Activated naive CD4-positive, alpha-beta T cell treated with anti-CD3 and anti-CD28 coated beads for 36 hours (primary cell): ENCODE measurements around the gene NRCAM. TPM values are rescaled to one million over a fixed set of nuclear protein-coding genes. Genes with fewer than 3 reads are reported as not detected.

Experiments
- CTCF ChIA-PET: fragments of 350-600 bp; sonication (Branson Sonifier 250); formaldehyde crosslinking; loops from one replicate; lab custom pipeline; 2021; ENCODE audit warnings: antibody characterized with exemption; lab: Charles Lee
- DNase-seq: peaks from one replicate; pipeline ENCODE4 v3.0.0-alpha.2; 2020
- H3K27ac Mint-ChIP-seq: one replicate; pipeline ENCODE4 v1.8.0; 2021; ENCODE audit warnings: mild to moderate bottlenecking, mixed read lengths
- H3K27me3 Mint-ChIP-seq: one replicate; pipeline ENCODE4 v1.8.0; 2021; ENCODE audit warnings: low read depth, mixed read lengths
- H3K36me3 Mint-ChIP-seq: one replicate; pipeline ENCODE4 v1.8.0; 2021; ENCODE audit warnings: low read depth, mixed read lengths
- H3K4me1 Mint-ChIP-seq: one replicate; pipeline ENCODE4 v1.8.0; 2021; ENCODE audit warnings: low read depth, mixed read lengths
- H3K4me3 Mint-ChIP-seq: one replicate; pipeline ENCODE4 v1.8.0; 2021; ENCODE audit warnings: mild to moderate bottlenecking, moderate library complexity, mixed read lengths
- H3K9me3 Mint-ChIP-seq: one replicate; pipeline ENCODE4 v1.8.0; 2021; ENCODE audit warnings: mixed read lengths
- intact Hi-C: fragments of 100-400 bp; cut with micrococcal nuclease; formaldehyde crosslinking; loops from one replicate; pipeline ENCODE4 v1.15.1; 2023
- total RNA-seq, 2 experiments: library from RNA; stranded (reverse); gene quantifications; one replicate each; pipeline ENCODE4 v1.2.3, GENCODE V29; 2021

Gene NRCAM
- total RNA-seq, 2 experiments from 2014 or later, result 0.81 to 1.0 TPM

- Mint-ChIP-seq H3K36me3 (no peaks in the 10 kb centered on the region), H3K4me1 (peaks cover 24% of the 10 kb centered on the region), H3K4me3 (no peak overlapping the region), H3K27me3 (peaks cover 3% of the 10 kb centered on the region), H3K9me3 (no peaks in the 10 kb centered on the region), H3K27ac (no peak overlapping the region)
- DNase-seq, result no peak
- intact Hi-C loops, result no loop called here
- CTCF ChIA-PET, result interaction anchor here (0.6 to 1.0 kb wide), 2 partner anchors 21 to 153 kb away, joined by 3 to 4 read pairs; no protein-coding TSS in a partner anchor
These were observed 148.0 kb downstream of the NRCAM start for GRCh38 chr7:108308276-108308675.

DNA sequence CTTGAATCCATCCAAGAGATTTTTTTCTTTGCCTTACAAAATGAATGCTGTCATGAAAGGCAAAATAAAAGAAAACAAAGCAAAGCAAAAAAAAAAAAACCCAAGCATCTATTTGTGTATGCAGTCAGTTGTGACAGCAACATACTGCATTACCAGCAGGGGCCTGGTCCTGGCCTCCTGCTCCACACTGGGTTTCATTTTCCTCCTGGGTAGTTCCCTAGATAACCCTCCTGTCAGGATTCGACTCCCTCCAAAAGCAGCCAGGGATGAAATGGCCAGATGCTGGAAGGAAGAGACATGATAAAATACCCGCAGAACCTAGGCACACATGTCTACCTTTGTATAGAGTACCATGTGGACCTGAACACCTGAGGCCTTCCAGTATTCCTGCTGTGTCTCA lies 148.6 kb downstream of the NRCAM start:
- DNase-seq, result no peak
- H3K9me3 Mint-ChIP-seq, result no peaks in the 10 kb centered on the region
- no peak overlapping the region for H3K27ac Mint-ChIP-seq
- peaks cover 24% of the 10 kb centered on the region for H3K4me1 Mint-ChIP-seq
- H3K27me3 Mint-ChIP-seq, result peaks cover 3% of the 10 kb centered on the region
- intact Hi-C loops, result no loop called here
- CTCF ChIA-PET, result interaction anchor here (1.0 kb wide), 1 partner anchor 20 kb away, joined by 3 read pairs; no protein-coding TSS in a partner anchor
- H3K4me3 Mint-ChIP-seq, result no peak overlapping the region
- H3K36me3 Mint-ChIP-seq, result no peaks in the 10 kb centered on the region

GRCh38 chr7:108307194-108307593 lies 149.0 kb downstream of the NRCAM start:
- Mint-ChIP-seq H3K27ac (no peak overlapping the region), H3K9me3 (no peaks in the 10 kb centered on the region), H3K4me1 (peaks cover 24% of the 10 kb centered on the region), H3K36me3 (no peaks in the 10 kb centered on the region), H3K27me3 (peaks cover 3% of the 10 kb centered on the region), H3K4me3 (no peak overlapping the region)
- intact Hi-C loops, result no loop called here
- no peak for DNase-seq
- CTCF ChIA-PET, result no interaction called here

DNA sequence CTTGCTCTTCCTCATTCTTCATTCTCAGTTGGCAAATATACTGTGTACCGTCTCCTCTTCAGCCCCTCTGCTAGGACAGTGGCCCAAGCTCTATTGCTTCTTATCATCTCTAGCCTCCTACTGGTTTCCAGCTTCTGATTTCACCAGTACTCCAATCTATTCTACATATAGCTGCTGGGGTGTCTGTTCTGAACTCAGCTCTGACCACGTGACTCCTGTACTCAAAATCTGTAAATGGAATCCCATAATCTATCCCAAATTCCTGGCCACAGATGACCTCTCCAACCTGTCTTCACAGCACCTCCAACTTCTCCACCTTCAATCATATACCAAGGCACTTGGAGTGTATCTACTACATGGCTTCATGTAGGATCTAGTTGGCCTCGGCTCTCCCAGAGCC lies 152.9 kb downstream of the NRCAM start:
- Mint-ChIP-seq H3K27me3 (no peaks in the 10 kb centered on the region), H3K4me3 (no peak overlapping the region), H3K27ac (no peak overlapping the region), H3K36me3 (no peaks in the 10 kb centered on the region), H3K9me3 (no peaks in the 10 kb centered on the region), H3K4me1 (no peaks in the 10 kb centered on the region)
- CTCF ChIA-PET, result no interaction called here
- intact Hi-C loops, result no loop called here
- no peak for DNase-seq

GRCh38 chr7:108301387-108301786 lies 154.8 kb downstream of the NRCAM start:
- Mint-ChIP-seq H3K9me3 (no peaks in the 10 kb centered on the region), H3K27ac (no peak overlapping the region), H3K4me3 (no peak overlapping the region), H3K27me3 (peaks cover 3% of the 10 kb centered on the region), H3K4me1 (no peaks in the 10 kb centered on the region), H3K36me3 (no peaks in the 10 kb centered on the region)
- intact Hi-C loops, result no loop called here
- no peak for DNase-seq
- CTCF ChIA-PET, result interaction anchor here (0.6 to 1.4 kb wide), 2 partner anchors 9 to 574 kb away, joined by 3 to 5 read pairs; no protein-coding TSS in a partner anchor

- intact Hi-C loops, result no loop called here
- Mint-ChIP-seq H3K27ac (no peak overlapping the region), H3K27me3 (peaks cover 6% of the 10 kb centered on the region), H3K36me3 (no peaks in the 10 kb centered on the region), H3K9me3 (no peaks in the 10 kb centered on the region), H3K4me1 (no peaks in the 10 kb centered on the region), H3K4me3 (no peak overlapping the region)
- DNase-seq, result no peak
- CTCF ChIA-PET, result no interaction called here
These were observed 156.8 kb downstream of the NRCAM start for GRCh38 chr7:108299251-108299973.

DNA sequence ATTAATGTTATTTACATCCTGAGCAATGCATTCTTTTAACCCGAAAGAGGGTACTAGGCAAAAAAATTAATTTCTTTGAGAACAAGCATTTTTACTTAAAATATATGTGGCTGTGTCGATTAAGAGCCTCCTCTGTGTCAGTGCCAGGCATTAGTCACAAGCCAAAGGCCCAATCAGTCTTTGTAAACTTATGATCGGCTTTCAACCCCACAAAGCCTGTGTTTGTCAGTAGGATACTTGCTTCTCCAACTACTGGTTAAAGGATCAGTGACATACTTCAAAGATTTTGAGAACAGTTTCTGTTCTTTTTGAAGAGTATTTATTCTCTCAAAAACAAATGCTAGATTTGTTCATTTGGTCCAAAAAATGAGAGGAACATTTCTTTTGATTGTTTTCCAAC lies 159.3 kb downstream of the NRCAM start:
- intact Hi-C loops, result no loop called here
- no peaks in the 10 kb centered on the region for H3K9me3 Mint-ChIP-seq
- DNase-seq, result no peak
- peaks cover 8% of the 10 kb centered on the region for H3K27me3 Mint-ChIP-seq
- CTCF ChIA-PET, result no interaction called here
- H3K36me3 Mint-ChIP-seq, result no peaks in the 10 kb centered on the region
- H3K4me3 Mint-ChIP-seq, result no peak overlapping the region
- no peak overlapping the region for H3K27ac Mint-ChIP-seq
- H3K4me1 Mint-ChIP-seq, result no peaks in the 10 kb centered on the region

- no peak for DNase-seq
- intact Hi-C loops, result no loop called here
- Mint-ChIP-seq H3K4me3 (no peak overlapping the region), H3K9me3 (no peaks in the 10 kb centered on the region), H3K36me3 (no peaks in the 10 kb centered on the region), H3K27me3 (peaks cover 8% of the 10 kb centered on the region), H3K27ac (no peak overlapping the region), H3K4me1 (no peaks in the 10 kb centered on the region)
- CTCF ChIA-PET, result no interaction called here
These were observed 161.6 kb downstream of the NRCAM start for GRCh38 chr7:108294595-108294994.

DNA sequence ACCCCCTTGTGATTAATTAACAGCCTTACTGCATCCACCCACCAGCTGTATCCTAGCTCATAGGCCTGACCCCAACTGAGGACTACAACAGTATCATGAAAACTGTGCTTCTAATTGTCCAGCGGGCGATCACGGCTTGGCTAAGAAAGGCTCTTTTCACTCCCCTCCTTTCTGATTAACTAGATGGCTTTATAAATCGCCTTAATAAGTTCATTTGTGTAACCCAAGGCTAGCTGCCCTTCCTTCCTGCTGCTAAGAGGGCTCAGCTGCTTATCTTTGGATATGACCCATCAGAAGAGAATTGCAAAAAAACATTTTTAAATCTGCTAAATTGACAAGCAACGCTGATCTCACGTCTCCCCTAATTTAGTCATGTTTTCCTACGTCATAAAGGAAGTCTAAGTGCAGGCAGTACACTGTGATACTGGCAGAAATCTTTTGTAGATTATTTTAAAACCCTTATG lies 163.1 kb downstream of the NRCAM start:
- no peak overlapping the region for H3K27ac Mint-ChIP-seq
- H3K36me3 Mint-ChIP-seq, result no peaks in the 10 kb centered on the region
- H3K4me3 Mint-ChIP-seq, result no peak overlapping the region
- DNase-seq, result no peak
- intact Hi-C loops, result no loop called here
- no peaks in the 10 kb centered on the region for H3K9me3 Mint-ChIP-seq
- CTCF ChIA-PET, result interaction anchor here (1.9 kb wide), 1 partner anchor 9 kb away, joined by 5 read pairs; no protein-coding TSS in a partner anchor
- H3K27me3 Mint-ChIP-seq, result peaks cover 8% of the 10 kb centered on the region
- H3K4me1 Mint-ChIP-seq, result no peaks in the 10 kb centered on the region

DNA sequence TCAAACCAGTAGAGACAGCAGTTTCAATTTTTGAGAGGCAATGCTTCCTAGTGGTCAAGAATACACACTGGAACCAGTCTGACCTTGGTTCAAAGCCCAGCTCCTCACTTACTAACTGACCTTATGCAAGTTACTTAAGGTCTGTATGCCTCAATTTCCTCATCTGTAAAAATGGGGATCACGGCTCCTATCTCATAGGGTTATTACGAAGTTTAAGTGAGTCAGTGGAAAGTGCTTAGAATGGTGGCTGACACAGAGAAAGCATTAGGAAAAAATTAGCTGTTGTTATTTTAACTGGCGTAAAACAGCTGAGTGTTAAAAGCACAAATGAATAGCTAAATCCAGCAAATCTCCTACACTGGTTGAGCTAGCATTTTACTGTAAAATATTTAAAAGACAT lies 163.7 kb downstream of the NRCAM start:
- no peak overlapping the region for H3K27ac Mint-ChIP-seq
- no peak overlapping the region for H3K4me3 Mint-ChIP-seq
- H3K4me1 Mint-ChIP-seq, result no peaks in the 10 kb centered on the region
- H3K27me3 Mint-ChIP-seq, result peaks cover 7% of the 10 kb centered on the region
- no peak for DNase-seq
- intact Hi-C loops, result no loop called here
- H3K9me3 Mint-ChIP-seq, result no peaks in the 10 kb centered on the region
- no peaks in the 10 kb centered on the region for H3K36me3 Mint-ChIP-seq
- CTCF ChIA-PET, result interaction anchor here (0.6 to 1.9 kb wide), 2 partner anchors 9 to 206 kb away, joined by 3 to 5 read pairs; no protein-coding TSS in a partner anchor

DNA sequence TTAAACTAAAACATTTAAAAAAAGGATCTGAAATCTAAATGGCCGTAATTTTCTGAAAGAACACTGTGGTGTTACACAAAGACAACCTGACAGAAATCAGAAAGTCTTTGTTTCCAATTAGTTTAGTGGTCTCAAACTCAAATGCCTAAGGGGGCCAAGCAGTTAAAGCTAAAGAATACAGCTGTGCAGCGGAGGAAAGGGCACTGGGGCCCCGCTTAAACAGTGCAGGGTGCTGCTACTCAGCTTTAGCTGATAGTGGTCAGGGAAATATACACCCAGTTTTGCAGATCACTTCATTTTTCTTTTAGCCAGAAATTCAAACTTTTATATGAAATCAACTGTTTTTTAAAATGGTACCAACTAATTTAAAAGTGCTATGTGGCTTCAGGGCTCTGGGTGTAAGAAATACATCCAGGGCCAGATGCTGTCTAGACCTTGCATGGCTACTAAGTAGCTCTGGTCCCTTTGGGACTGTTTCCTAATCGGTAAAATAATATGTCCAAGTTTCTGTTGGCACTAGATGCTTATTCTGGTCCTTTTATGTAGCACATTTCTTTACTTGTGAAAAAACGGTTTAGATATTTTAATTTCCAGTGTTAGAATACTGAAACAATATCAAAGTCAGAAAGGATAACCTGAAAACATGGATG lies 164.3 kb downstream of the NRCAM start:
- CTCF ChIA-PET, result interaction anchor here (0.6 to 1.9 kb wide), 2 partner anchors 10 to 207 kb away, joined by 3 to 5 read pairs; no protein-coding TSS in a partner anchor
- H3K4me1 Mint-ChIP-seq, result no peaks in the 10 kb centered on the region
- no peak overlapping the region for H3K4me3 Mint-ChIP-seq
- no peaks in the 10 kb centered on the region for H3K36me3 Mint-ChIP-seq
- H3K9me3 Mint-ChIP-seq, result no peaks in the 10 kb centered on the region
- H3K27me3 Mint-ChIP-seq, result peaks cover 8% of the 10 kb centered on the region
- intact Hi-C loops, result no loop called here
- DNase-seq, result no peak
- no peak overlapping the region for H3K27ac Mint-ChIP-seq

DNA sequence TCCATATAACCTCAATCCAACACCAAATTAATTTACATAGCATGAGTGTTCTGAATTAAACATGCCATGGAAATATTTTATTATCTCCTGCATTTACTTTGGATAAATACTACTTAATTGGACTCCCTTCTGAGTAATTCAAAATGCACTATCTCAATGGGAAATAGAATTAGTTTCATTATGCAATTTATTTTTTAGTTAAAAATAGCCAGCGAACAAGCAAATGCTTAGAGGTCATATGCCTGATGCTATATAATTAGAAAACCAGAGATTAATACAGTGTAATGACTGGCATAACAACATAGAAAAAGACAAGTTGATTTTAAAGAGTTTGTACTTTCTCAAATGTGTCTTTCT lies 165.1 kb downstream of the NRCAM start:
- intact Hi-C loops, result no loop called here
- H3K4me3 Mint-ChIP-seq, result no peak overlapping the region
- no peaks in the 10 kb centered on the region for H3K36me3 Mint-ChIP-seq
- no peak for DNase-seq
- H3K27me3 Mint-ChIP-seq, result peaks cover 14% of the 10 kb centered on the region
- no peaks in the 10 kb centered on the region for H3K9me3 Mint-ChIP-seq
- H3K27ac Mint-ChIP-seq, result no peak overlapping the region
- CTCF ChIA-PET, result no interaction called here
- no peaks in the 10 kb centered on the region for H3K4me1 Mint-ChIP-seq
